Measurements from ENCODE around the gene CCL20.
A peak's percentile ranks its signal among the peaks of the same experiment; 100 is the strongest.
"Not testable (repeated sequence)": the region's sequence is repeated elsewhere in the genome, so short reads cannot be mapped to it uniquely, and the experiment has no call there.

The CCL20 gene

DNA sequence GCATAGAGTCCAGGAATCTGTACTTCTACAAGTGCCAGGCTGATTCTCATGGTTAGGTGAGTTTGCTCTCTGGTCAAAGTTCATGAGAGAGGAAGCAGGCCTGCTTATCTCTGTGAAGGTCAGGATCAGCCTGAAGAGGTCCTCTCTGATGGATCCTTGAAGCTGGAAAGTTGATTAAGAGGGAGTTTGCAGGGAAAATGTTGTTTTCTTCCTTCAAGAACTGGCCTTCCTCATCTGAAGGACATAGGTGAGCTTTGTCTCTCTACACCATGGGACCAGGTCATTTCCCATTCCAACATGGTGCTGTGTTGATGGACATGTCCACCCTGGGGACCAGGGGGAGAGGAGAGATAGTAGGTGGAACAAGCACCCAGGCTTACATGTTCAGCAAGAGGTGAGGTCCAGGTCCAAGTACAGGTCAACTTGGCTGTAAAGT is 14.9 kb downstream of the CCL20 start:
- FAIRE-seq (no peak), DNase-seq (ENCODE audit: insufficient read length, low spot score) (no peak)

GRCh38 chr2:227829337-227829736 is 15.7 kb downstream of the CCL20 start:
- no peak for FAIRE-seq
- no peak for DNase-seq (ENCODE audit: insufficient read length, low spot score)

- FAIRE-seq (no peak), DNase-seq (ENCODE audit: insufficient read length, low spot score) (no peak)
Measured at GRCh38 chr2:227834423-227834822, 20.8 kb downstream of the CCL20 start.

- DNase-seq (ENCODE audit: insufficient read length, low spot score) (no peak), FAIRE-seq (no peak)
Measured at GRCh38 chr2:227834916-227835650, 21.4 kb downstream of the CCL20 start.

GRCh38 chr2:227839339-227840129 is 25.9 kb downstream of the CCL20 start:
- not testable (repeated sequence) for FAIRE-seq; DNase-seq (ENCODE audit: insufficient read length, low spot score)

DNA sequence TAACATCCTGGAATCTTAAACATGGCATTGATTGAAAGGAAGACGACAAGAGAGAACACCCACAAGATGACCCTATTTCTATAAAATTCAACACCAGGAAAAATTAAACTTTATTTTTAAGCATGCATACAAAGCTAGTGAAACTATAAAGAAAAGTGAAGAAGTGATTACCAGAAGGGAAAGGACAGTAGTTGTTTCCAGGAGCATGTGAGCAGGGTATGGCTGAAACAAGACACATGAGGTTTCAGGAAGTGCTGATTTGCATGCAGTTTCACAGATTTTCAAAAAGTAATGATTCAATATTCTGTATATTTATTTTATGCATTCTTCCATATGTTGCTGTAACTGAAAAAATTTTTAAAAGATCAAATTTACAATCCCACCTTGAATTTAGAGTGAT is 33.2 kb downstream of the CCL20 start:
- FAIRE-seq, result no peak
- DNase-seq (ENCODE audit: insufficient read length, low spot score), result no peak

DNA sequence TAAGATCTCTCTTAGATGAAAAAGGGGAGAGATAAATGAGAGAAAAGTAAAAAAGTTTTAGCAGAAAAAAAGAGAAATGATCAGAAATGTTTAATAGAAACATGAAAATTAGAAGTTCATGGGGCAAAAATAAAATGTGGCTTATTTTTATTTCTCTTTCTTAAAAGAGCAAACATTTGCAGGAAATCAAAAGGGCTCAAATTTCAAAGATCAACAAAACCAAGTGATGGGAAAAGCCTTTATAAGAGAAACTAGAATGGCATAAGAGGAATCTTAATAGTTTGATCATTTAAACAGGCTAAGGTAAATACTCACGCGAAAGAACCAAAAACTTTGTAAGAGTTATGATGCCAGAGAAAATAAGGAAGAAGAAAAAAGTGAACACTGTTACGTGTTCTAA is 34.5 kb downstream of the CCL20 start:
- FAIRE-seq (no peak), DNase-seq (ENCODE audit: insufficient read length, low spot score) (no peak)

DNA sequence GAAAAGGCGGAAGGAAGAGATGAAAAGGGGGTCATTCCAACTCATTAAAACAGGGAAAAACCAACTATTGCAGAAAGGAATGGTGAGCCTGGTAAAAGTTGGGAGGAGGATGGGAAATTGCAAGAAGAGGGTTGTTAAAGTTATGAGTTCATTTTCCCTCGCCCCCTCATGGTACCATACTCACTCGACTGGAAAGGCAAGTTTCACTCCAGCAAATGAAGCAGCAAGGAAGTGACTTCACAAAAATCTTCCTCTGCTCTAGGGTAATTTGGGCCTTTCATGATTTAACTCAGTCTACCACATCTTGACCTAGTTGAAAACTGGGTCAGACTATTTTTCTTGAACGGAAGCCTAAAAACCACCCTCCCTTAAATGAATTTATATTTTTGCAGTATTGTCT is 34.9 kb downstream of the CCL20 start:
- DNase-seq (ENCODE audit: insufficient read length, low spot score), result no peak
- FAIRE-seq, result no peak

DNA sequence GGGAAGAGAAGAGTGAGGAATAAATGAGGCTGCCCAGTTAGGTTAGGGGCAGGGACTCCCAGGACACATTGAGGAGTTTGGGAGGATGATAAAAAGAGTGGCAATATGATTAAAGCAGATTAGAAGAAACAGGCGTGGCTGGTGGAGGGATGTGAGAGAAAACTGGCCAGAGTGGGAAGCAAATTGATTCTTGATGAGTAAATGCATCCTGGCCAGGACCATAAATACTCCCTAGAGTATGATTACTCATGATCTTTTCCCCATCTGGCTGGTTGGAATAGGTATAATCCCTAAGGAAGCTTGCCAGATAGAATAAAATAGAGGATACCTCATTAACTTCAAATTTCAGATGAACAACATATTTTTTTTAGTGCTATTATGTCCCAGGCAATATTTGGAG is 36.3 kb downstream of the CCL20 start:
- DNase-seq (ENCODE audit: insufficient read length, low spot score) (no peak), FAIRE-seq (no peak)

DNA sequence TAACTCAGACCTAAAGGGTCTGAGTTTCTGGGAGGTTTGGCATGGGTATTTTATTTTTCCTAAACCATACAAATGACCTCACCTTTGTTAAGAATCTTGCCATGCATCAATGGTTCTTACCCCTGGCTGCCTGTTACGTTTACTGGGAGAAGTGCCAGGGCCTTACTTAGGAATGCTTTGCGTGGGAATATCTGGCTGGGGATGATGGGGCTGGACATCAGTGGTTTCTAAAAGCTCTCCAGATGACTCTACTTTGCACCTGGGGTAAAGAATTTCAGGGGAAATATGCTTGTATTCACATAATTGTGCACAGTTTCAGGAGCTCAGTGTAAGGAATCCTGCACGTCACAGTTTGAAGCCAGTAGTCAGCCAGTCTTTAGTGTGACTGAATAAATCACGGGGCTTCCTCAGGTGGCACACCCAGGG is 39.6 kb downstream of the CCL20 start:
- FAIRE-seq (no peak), DNase-seq (ENCODE audit: insufficient read length, low spot score) (no peak)

DNA sequence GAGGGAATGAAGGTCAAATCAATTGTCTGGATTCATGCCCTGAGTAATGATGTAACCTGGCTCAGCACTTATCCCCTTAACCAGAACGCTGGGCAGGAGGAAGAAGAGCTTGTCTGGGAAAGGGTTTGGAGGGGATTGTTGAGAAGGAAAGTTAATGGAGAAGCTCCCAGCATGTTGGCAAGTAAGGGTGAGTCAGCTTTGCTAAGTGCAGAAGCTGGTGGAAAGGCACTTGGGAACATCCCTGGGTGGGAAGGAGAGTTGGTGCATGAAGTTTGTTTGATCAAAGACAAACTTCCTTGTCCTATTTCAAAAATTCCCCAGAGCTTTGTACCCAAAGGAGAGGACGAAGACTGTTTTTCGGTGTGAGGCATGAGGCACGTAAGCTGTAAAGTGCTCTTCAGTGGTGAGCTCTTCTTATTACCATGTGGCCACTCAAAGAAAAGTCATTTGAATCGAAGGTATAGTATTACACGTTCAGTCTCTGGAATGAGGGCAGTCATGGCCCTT is 40.2 kb downstream of the CCL20 start:
- DNase-seq (ENCODE audit: insufficient read length, low spot score), result no peak
- no peak for FAIRE-seq

GRCh38 chr2:227855440-227855839 is 41.8 kb downstream of the CCL20 start:
- DNase-seq (ENCODE audit: insufficient read length, low spot score) (no peak), FAIRE-seq (no peak)

DNA sequence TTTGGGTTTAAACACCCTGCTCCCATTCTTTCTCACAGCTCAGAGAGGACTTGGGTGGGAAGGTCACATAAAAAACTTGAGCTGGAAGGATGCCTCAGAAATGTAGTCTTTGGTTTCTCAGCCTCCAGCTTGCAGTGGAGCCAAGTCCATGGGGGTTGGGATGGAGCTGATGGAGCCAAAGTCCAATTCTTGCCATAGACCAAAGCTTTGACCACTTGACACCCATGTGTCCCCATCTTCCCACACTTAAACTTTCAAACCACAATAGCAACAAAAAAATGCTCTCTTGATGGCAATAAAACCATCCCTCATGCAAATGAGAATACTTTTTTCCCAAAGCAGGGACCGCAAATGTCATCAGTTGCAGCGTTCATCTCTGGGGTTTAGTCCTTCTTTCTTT is 43.1 kb downstream of the CCL20 start:
- no peak for DNase-seq (ENCODE audit: insufficient read length, low spot score)
- no peak for FAIRE-seq

GRCh38 chr2:227860221-227860641 is 46.6 kb downstream of the CCL20 start:
- DNase-seq (ENCODE audit: insufficient read length, low spot score), result no peak
- FAIRE-seq, result peak; percentile 4

GRCh38 chr2:227861011-227861410 is 47.4 kb downstream of the CCL20 start:
- FAIRE-seq (no peak), DNase-seq (ENCODE audit: insufficient read length, low spot score) (no peak)

- no peak for DNase-seq (ENCODE audit: insufficient read length, low spot score)
- FAIRE-seq, result no peak
Measured at GRCh38 chr2:227862227-227862740, 48.6 kb downstream of the CCL20 start.

DNA sequence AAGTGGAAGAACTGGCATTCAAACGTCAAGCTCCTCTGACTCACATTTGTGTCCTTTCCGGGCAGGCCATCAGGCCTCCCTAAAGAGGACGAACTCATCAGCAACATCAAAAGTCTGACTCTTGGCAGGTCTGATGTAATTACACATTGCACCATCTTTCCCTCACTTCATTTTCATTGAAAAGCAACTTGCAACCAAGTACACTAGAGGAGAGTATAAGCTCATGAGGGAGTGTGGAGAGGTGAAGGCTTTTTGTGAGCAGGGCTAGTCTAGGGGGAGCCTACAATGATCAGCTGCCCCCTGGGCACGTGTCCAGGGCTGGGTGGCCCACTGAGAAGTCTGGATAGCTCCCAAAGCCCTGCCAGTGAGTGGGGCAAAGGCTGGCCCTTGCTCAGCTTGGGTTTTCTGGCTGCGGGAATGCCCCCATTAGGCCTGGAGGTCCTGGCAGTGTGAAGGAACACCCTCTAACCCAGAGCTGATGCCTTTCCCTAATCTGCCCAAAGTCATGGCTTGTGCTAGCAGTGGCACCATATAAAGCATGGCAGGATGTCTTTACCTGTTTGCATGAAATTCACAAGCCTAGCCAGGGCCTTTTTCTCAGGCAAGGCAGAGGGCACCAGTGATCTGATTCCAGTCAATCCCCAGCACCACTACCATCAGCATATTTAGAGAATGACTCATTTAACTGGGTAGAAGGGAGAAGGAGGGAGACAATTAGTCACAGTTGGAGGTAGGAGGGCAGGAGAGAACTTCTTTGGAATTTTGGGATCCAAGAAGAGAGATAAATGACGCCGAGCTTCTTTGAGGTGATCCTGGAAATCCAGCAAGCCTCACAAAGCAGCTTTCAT is 49.3 kb downstream of the CCL20 start:
- FAIRE-seq (peak; percentile 69), DNase-seq (ENCODE audit: insufficient read length, low spot score) (peak; percentile 91)

GRCh38 chr2:227864161-227864756 is 50.6 kb downstream of the CCL20 start:
- DNase-seq (ENCODE audit: insufficient read length, low spot score), result no peak
- FAIRE-seq, result no peak

- DNase-seq (ENCODE audit: insufficient read length, low spot score) (no peak), FAIRE-seq (no peak)
Measured at GRCh38 chr2:227865291-227865690, 51.6 kb downstream of the CCL20 start.
